HL-60 (cell line): Measurements from ENCODE around the gene KBTBD13.

Source experiments
- DNase-seq, 2 experiments: peaks; one replicate each; pipeline ENCODE4 v3.0.0-alpha.2; 2010 to 2020; ENCODE audit warnings: low read depth in 1 of 2, low spot score in 1 of 2
- H3K27ac ChIP-seq: fragments of 250-450 bp; sonication (Bioruptor Pico); replicated peaks from 2 replicates; pipeline ENCODE4 v1.5.1; 2020; ENCODE audit warnings: mild to moderate bottlenecking, moderate library complexity
- H3K27me3 ChIP-seq: fragments of 250-450 bp; sonication (Bioruptor Pico); 2 replicates; pipeline ENCODE4 v1.5.1; 2021; ENCODE audit warnings: mild to moderate bottlenecking, moderate library complexity; ENCODE audit not compliant: insufficient read depth, poor library complexity, severe bottlenecking
- H3K4me3 ChIP-seq: replicated peaks from 2 replicates; pipeline ENCODE4 v1.5.1; 2011; ENCODE audit warnings: mild to moderate bottlenecking, control low read depth, low read length; ENCODE audit not compliant: insufficient read depth
- CTCF ChIP-seq: IDR thresholded peaks from one replicate; pipeline ENCODE4 v1.5.1; 2011; ENCODE audit warnings: low read length, control low read depth, inconsistent platforms; ENCODE audit not compliant: insufficient read depth
- GABPA ChIP-seq: IDR thresholded peaks from 2 replicates; pipeline ENCODE4 v1.6.1; 2012; ENCODE audit warnings: low read depth
- POLR2AphosphoS5 ChIP-seq: IDR thresholded peaks from 2 replicates; pipeline ENCODE4 v1.6.1; 2012; ENCODE audit warnings: low read depth
- REST ChIP-seq: IDR thresholded peaks from 2 replicates; pipeline ENCODE4 v1.6.1; 2012; ENCODE audit warnings: low read depth; ENCODE audit not compliant: insufficient replicate concordance
- SPI1 ChIP-seq: IDR thresholded peaks from 2 replicates; pipeline ENCODE4 v1.6.1; 2012; ENCODE audit warnings: low read depth, mild to moderate bottlenecking, borderline replicate concordance

The KBTBD13 gene

GRCh38 chr15:65081758-65082157 is 5.2 kb downstream of the KBTBD13 start:
- Histone ChIP-seq H3K27ac (no peak overlapping the region), H3K4me3 (no peak overlapping the region), H3K27me3 (peaks cover 22% of the 10 kb centered on the region)
- DNase-seq, result no peak
- TF ChIP-seq SPI1, result no peak
- no peak for TF ChIP-seq REST
- TF ChIP-seq GABPA, result no peak
- no peak for TF ChIP-seq CTCF
- no peak for TF ChIP-seq POLR2AphosphoS5

- no peak for TF ChIP-seq SPI1
- no peak for TF ChIP-seq CTCF
- no peak for TF ChIP-seq REST
- no peak for DNase-seq
- Histone ChIP-seq H3K27ac (no peak overlapping the region), H3K27me3 (peaks cover 22% of the 10 kb centered on the region), H3K4me3 (no peak overlapping the region)
Observed at GRCh38 chr15:65082303-65082953, 5.9 kb downstream of the KBTBD13 start.

- Histone ChIP-seq H3K27me3 (peaks cover 22% of the 10 kb centered on the region), H3K4me3 (no peak overlapping the region), H3K27ac (no peak overlapping the region)
- TF ChIP-seq POLR2AphosphoS5 (no peak), CTCF (no peak), GABPA (no peak), REST (no peak), SPI1 (no peak)
- DNase-seq, result no peak
Observed at GRCh38 chr15:65083262-65083701, 6.7 kb downstream of the KBTBD13 start.
